Neural cell (in vitro differentiated cells): ENCODE data around the gene STX16. TPM values are rescaled to one million over a fixed set of nuclear protein-coding genes. Genes with fewer than 3 reads are reported as not detected.

ENCODE experiments used
- H2AFZ ChIP-seq: fragments of 200-600, 300-800 bp; sonication (generic), shearing (Covaris generic); 2 replicates; pipeline ENCODE4 v1.6.0; 2014; ENCODE audit warnings: low read depth, mild to moderate bottlenecking, antibody characterized with exemption, low read length, moderate library complexity
- H3F3A ChIP-seq: fragments of 200-600 bp; shearing (Covaris generic); 2 replicates; pipeline ENCODE4 v1.6.1; 2016; ENCODE audit warnings: mild to moderate bottlenecking, moderate library complexity, mixed read lengths, antibody characterized with exemption, low read length; ENCODE audit not compliant: insufficient read depth, poor library complexity, severe bottlenecking
- H3K27ac ChIP-seq: fragments of 200-600, 300-800 bp; sonication (generic), shearing (Covaris generic); 2 replicates; pipeline ENCODE4 v1.5.1; 2014; ENCODE audit warnings: mild to moderate bottlenecking, low read length, moderate library complexity
- H3K27me3 ChIP-seq: fragments of 300-800, 200-600 bp; sonication (generic), shearing (Covaris generic); 2 replicates; pipeline ENCODE4 v1.6.0; 2014; ENCODE audit warnings: mild to moderate bottlenecking, low read depth, low read length, moderate library complexity; ENCODE audit not compliant: insufficient read depth
- H3K36me3 ChIP-seq: fragments of 300-800, 200-600 bp; sonication (generic), shearing (Covaris generic); 2 replicates; pipeline ENCODE4 v1.5.1; 2014; ENCODE audit warnings: mild to moderate bottlenecking, antibody characterized with exemption, low read length, moderate library complexity; ENCODE audit not compliant: insufficient read depth
- H3K4me2 ChIP-seq: fragments of 300-800, 200-600 bp; sonication (generic), shearing (Covaris generic); 2 replicates; pipeline ENCODE4 v1.6.0; 2014; ENCODE audit warnings: mild to moderate bottlenecking, low read length
- H3K4me3 ChIP-seq: fragments of 300-800, 200-600 bp; sonication (generic), shearing (Covaris generic); 2 replicates; pipeline ENCODE4 v1.5.1; 2014; ENCODE audit warnings: mild to moderate bottlenecking, low read length, moderate library complexity
- H3K79me2 ChIP-seq: fragments of 200-600 bp; shearing (Covaris generic); replicated peaks from 2 replicates; pipeline ENCODE4 v1.6.0; 2014; ENCODE audit warnings: mild to moderate bottlenecking, low read length, moderate library complexity; ENCODE audit not compliant: insufficient read depth
- H3K9ac ChIP-seq: fragments of 300-800, 200-600 bp; sonication (generic), shearing (Covaris generic); 2 replicates; pipeline ENCODE4 v1.6.1; 2016; ENCODE audit warnings: mild to moderate bottlenecking, low read length, mixed read lengths
- H3K9me2 ChIP-seq: fragments of 200-600 bp; shearing (Covaris generic); 2 replicates; pipeline ENCODE4 v1.6.1; 2016; ENCODE audit warnings: mild to moderate bottlenecking, low read length, mixed read lengths; ENCODE audit not compliant: insufficient read depth
- H3K9me3 ChIP-seq: fragments of 200-600, 300-800 bp; sonication (generic), shearing (Covaris generic); 2 replicates; pipeline ENCODE4 v1.6.1; 2016; ENCODE audit warnings: mild to moderate bottlenecking, mixed run types, low read length, moderate library complexity, mixed read lengths
- H4K20me1 ChIP-seq: fragments of 200-600 bp; shearing (Covaris generic); 2 replicates; pipeline ENCODE4 v1.6.1; 2016; ENCODE audit warnings: mild to moderate bottlenecking, mixed run types; ENCODE audit not compliant: insufficient read depth
- EP300 ChIP-seq: fragments of 450-650 bp; conservative IDR thresholded peaks from 2 replicates; pipeline ENCODE4 v1.6.1; 2014; ENCODE audit warnings: antibody characterized with exemption, mild to moderate bottlenecking, moderate library complexity; ENCODE audit not compliant: poor library complexity, severe bottlenecking
- EZH2 ChIP-seq: fragments of 200-600, 300-800 bp; shearing (Covaris generic), sonication (generic); IDR thresholded peaks from 2 replicates; pipeline ENCODE4 v1.6.1; 2014; ENCODE audit warnings: antibody characterized with exemption, low read length, borderline replicate concordance, mild to moderate bottlenecking; ENCODE audit not compliant: insufficient read depth, poor library complexity, severe bottlenecking
- MXI1 ChIP-seq: fragments of 450-650 bp; conservative IDR thresholded peaks from 2 replicates; pipeline ENCODE4 v1.6.1; 2014; ENCODE audit warnings: antibody characterized with exemption, mild to moderate bottlenecking; ENCODE audit not compliant: poor library complexity, severe bottlenecking
- POLR2AphosphoS5 ChIP-seq: IDR thresholded peaks from 2 replicates; pipeline ENCODE4 v1.6.1; 2012
- RAD21 ChIP-seq: fragments of 450-650 bp; conservative IDR thresholded peaks from 2 replicates; pipeline ENCODE4 v1.6.1; 2014; ENCODE audit warnings: antibody characterized with exemption, mild to moderate bottlenecking, moderate library complexity
- SMC3 ChIP-seq: fragments of 450-650 bp; conservative IDR thresholded peaks from 2 replicates; pipeline ENCODE4 v1.6.1; 2014; ENCODE audit warnings: antibody characterized with exemption, mild to moderate bottlenecking, moderate library complexity; ENCODE audit not compliant: poor library complexity
- TAF1 ChIP-seq: IDR thresholded peaks from 2 replicates; pipeline ENCODE4 v1.6.1; 2012; ENCODE audit warnings: low read depth
- polyA plus RNA-seq: library from polyadenylated mRNA; depleted of rRNA; stranded (reverse); fragments of >200 nt; gene quantifications from 2 replicates; pipeline ENCODE4 v1.2.3, GENCODE V29; 2014
- TF ChIP-seq, protein P1 (sequence below): IDR thresholded peaks from 2 replicates; pipeline ENCODE4 v1.6.1; 2012; ENCODE audit warnings: borderline replicate concordance
- TF ChIP-seq, protein P2 (sequence below): fragments of 450-650 bp; IDR thresholded peaks from 2 replicates; pipeline ENCODE4 v1.5.1; 2014; ENCODE audit warnings: antibody characterized with exemption, mild to moderate bottlenecking, moderate library complexity; ENCODE audit not compliant: poor library complexity, severe bottlenecking

Gene STX16
- polyA plus RNA-seq, 1 donor from 2014 or later, result 120 TPM

DNA sequence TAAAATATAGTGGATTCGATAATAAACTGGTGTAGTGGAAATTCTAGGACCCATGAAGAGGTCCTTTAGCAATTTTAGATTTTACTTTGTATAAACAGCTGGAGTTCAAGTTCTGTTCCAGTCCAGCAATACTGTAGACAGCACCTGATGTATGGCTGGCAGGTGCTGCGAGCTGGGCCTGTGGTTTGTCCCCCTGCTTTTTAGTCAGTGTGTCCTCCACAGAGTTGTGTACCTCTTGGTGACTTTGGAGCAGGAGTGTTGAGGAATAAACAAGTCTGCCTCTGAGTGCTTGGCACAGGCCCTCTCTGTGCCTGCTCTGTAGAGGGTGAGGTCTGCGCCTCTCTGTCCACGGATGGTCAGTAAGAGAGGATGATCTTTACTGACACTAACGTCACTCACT lies 13.8 kb downstream of the STX16 start:
- H4K20me1 ChIP-seq, result peaks cover 5% of the 10 kb centered on the region
- H3K9ac ChIP-seq, result no peak overlapping the region
- H3K79me2 ChIP-seq, result peaks cover 17% of the 10 kb centered on the region

DNA sequence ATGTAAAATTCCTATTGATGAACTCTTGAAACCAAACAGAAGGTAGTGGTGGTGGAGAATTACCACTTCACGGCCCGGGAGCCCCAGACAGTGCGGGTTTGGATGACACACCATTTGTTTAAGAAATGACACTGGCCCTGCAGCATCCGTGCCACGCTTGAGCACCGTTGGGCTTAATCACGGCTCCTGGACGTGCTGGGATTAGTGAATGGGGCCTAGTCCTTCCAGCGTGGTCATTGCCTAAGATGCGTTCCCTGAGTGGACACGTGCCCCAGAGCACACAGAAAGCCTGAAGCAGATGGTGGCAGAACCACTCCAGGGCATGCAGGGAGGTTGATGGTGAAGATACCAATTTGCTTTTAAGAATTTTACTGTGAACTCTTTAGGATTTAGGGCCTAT lies 14.5 kb downstream of the STX16 start:
- Histone ChIP-seq H3K4me2 (no peak overlapping the region), H3K27me3 (no peaks in the 10 kb centered on the region), H3K9me2 (no peaks in the 10 kb centered on the region), H4K20me1 (peaks cover 3% of the 10 kb centered on the region), H2AFZ (no peak overlapping the region), H3K36me3 (peaks cover 17% of the 10 kb centered on the region), H3K9me3 (no peaks in the 10 kb centered on the region), H3K79me2 (peaks cover 10% of the 10 kb centered on the region), H3F3A (no peaks in the 10 kb centered on the region), H3K27ac (no peak overlapping the region), H3K4me3 (no peak overlapping the region), H3K9ac (no peak overlapping the region)
- TF ChIP-seq, protein P1, sequence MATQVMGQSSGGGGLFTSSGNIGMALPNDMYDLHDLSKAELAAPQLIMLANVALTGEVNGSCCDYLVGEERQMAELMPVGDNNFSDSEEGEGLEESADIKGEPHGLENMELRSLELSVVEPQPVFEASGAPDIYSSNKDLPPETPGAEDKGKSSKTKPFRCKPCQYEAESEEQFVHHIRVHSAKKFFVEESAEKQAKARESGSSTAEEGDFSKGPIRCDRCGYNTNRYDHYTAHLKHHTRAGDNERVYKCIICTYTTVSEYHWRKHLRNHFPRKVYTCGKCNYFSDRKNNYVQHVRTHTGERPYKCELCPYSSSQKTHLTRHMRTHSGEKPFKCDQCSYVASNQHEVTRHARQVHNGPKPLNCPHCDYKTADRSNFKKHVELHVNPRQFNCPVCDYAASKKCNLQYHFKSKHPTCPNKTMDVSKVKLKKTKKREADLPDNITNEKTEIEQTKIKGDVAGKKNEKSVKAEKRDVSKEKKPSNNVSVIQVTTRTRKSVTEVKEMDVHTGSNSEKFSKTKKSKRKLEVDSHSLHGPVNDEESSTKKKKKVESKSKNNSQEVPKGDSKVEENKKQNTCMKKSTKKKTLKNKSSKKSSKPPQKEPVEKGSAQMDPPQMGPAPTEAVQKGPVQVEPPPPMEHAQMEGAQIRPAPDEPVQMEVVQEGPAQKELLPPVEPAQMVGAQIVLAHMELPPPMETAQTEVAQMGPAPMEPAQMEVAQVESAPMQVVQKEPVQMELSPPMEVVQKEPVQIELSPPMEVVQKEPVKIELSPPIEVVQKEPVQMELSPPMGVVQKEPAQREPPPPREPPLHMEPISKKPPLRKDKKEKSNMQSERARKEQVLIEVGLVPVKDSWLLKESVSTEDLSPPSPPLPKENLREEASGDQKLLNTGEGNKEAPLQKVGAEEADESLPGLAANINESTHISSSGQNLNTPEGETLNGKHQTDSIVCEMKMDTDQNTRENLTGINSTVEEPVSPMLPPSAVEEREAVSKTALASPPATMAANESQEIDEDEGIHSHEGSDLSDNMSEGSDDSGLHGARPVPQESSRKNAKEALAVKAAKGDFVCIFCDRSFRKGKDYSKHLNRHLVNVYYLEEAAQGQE, result no peak
- TF ChIP-seq MXI1 (no peak), POLR2AphosphoS5 (no peak), RAD21 (no peak), SMC3 (no peak), EZH2 (no peak), EP300 (no peak), TAF1 (no peak)
- TF ChIP-seq, protein P2, sequence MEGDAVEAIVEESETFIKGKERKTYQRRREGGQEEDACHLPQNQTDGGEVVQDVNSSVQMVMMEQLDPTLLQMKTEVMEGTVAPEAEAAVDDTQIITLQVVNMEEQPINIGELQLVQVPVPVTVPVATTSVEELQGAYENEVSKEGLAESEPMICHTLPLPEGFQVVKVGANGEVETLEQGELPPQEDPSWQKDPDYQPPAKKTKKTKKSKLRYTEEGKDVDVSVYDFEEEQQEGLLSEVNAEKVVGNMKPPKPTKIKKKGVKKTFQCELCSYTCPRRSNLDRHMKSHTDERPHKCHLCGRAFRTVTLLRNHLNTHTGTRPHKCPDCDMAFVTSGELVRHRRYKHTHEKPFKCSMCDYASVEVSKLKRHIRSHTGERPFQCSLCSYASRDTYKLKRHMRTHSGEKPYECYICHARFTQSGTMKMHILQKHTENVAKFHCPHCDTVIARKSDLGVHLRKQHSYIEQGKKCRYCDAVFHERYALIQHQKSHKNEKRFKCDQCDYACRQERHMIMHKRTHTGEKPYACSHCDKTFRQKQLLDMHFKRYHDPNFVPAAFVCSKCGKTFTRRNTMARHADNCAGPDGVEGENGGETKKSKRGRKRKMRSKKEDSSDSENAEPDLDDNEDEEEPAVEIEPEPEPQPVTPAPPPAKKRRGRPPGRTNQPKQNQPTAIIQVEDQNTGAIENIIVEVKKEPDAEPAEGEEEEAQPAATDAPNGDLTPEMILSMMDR, result no peak

More for the DNA sequence above, 13.8 kb downstream of the STX16 start:
- H3K9me2 ChIP-seq, result no peaks in the 10 kb centered on the region
- no peaks in the 10 kb centered on the region for H3K27me3 ChIP-seq
- H3K4me2 ChIP-seq, result no peak overlapping the region
- peaks cover 12% of the 10 kb centered on the region for H3K36me3 ChIP-seq
- H3F3A ChIP-seq, result no peaks in the 10 kb centered on the region
- H2AFZ ChIP-seq, result no peak overlapping the region
- H3K9me3 ChIP-seq, result no peaks in the 10 kb centered on the region
- H3K4me3 ChIP-seq, result no peak overlapping the region
- no peak for TF ChIP-seq SMC3
- no peak for TF ChIP-seq TAF1
- no peak for TF ChIP-seq EP300
- TF ChIP-seq POLR2AphosphoS5, result no peak
- TF ChIP-seq, protein P1, result no peak
- TF ChIP-seq, protein P2, result no peak
- no peak for TF ChIP-seq MXI1
- no peak for TF ChIP-seq RAD21
- no peak for TF ChIP-seq EZH2
- no peak overlapping the region for H3K27ac ChIP-seq
